ENCODE data around the gene GRK4.
"Not testable (repeated sequence)": the region's sequence is repeated elsewhere in the genome, so short reads cannot be mapped to it uniquely, and the experiment has no call there.

GRK4 gene

DNA sequence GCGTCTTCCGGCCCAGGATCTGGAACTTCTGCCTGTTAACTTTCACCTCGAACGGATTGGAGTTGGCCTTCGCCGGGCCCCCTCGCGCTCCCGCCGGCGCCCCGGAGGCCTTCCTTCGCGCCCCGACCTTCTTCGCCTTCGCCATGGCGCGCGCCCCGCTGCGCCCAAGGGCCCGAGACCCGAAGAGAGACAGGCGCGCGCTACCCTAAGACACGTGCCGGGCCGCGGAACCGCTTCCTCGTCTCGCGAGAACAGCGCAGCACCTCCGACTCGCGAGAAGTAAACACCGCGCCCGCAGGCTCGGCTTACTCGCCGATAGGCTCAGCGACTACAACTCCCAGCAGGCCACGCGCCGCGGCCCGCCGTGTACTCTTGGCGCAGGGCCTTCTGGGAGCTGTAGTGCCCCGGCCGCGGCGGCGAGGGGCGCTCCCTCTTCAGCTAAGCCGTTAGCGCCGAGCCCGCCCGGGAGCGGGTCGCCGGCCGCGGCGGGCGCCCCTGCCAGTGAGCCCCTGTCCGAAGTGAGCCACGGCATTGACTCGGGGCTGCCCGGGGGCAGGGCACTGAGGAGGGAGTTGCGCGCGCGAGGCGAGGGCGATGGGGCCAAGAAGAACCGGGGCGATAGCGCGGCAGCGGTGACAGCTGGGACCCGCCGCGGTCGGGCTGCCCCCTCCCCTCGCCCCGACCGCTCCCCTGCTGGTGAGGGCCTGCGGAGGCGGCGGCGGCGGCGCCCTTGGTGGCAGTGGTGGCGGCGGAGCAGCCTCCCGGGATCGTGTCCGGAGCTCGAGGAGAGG, at the start of gene GRK4, which contains the start of gene NOP14:
TSS of gene GRK4 (plus strand) at position 397 of the 791 bp plus-strand sequence. CDS start 500 bp downstream, outside the sequence.
TSS of gene NOP14 (minus strand) at position 232 of the 791 bp plus-strand sequence. CDS start at position 145, 87 bp downstream.
- peak; percentile 94 for DNase-seq (ENCODE audit: low read depth, low spot score)

DNA sequence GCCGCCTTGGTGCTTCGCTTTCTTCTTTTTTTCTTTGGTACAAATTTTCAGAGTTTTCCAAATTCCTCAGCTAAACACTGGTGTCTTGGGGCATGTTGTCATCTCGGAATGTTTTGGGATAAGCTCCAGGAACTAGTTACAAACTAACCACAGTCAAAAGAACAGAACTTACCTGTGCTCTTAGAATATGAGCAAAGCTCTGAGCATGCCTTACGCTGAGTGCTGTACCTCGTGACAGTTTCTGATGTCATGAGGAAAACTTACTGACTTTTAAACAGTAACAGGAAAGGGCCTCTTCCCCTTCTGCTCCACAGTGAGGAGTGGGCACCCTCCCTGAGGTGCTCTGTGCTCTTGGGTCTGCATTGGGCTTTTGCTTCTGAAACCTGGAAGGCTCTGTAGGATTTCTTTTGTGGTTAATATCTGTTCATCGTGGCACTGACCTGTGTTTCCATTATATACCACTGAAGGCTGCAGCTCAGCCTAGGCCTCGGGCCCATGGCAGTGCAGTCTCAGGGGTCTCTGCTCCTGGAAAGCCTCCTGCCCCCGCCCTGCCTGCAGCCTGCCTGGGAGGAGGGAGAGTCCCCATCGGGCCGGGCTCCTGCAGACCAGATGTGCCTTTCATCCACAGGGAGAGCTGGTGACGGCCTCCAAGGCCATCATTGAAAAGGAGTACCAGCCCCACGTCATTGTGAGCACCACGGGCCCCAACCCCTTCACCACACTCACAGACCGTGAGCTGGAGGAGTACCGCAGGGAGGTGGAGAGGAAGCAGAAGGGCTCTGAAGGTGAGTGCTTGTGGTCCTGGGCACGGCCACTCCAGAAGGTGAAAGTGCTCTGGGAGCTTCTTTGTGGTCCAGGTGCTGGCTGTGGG, 48.9 kb upstream of the GRK4 start:
- DNase-seq (ENCODE audit: low read depth, low spot score), result no peak

DNA sequence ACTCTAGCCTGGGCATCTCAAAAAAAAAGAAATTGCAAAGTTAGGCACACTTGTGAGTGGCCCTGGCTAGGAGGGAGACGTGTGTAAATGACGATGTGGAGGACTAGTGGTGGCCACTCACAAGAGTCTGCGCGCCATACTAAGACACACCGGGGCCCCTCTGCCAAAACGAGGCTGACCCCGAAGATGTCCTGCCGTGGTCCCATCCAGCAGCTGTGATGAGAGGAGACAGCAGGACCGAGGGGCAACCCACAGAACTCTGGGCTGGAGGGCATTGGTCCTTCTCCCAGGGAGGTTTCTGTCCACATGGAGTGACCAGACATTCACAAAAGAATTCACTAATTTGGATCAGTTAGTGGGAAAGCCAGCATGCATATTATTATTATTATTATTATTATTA, 47.6 kb upstream of the GRK4 start:
- DNase-seq (ENCODE audit: low read depth, low spot score), result no peak

DNA sequence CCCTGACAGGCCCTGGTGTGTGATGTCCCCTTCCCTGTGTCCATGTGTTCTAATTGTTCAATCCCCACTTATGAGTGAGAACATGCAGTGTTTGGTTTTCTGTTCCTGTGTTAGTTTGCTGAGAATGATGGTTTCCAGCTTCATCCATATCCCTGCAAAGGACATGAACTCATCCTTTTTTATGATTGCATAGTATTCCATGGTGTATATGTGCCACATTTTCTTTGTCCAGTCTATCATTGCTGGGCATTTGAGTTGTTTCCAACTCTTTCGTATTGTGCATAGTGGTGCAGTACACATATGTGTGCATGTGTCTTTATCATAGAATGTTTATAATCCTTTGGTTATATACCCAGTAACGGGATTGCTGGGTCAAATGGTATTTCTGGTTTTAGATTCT, 46.7 kb upstream of the GRK4 start:
- not testable (repeated sequence) for DNase-seq (ENCODE audit: low read depth, low spot score)

DNA sequence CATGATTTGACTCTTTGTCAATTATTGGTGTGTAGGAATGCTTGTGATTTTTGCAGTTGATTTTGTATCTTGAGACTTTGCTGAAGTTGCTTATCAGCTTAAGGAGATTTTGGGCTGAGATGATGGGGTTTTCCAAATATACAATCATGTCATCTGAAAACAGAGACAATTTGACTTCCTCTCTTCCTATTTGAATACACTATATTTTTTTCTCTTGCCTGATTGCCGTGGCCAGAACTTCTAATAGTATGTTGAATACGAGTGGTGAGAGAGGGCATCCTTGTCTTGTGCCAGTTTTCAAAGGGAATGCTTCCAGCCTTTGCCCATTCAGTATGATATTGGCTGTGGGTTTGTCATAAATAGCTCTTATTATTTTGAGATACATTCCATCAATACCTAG, 45.1 kb upstream of the GRK4 start:
- DNase-seq (ENCODE audit: low read depth, low spot score), result not testable (repeated sequence)

DNA sequence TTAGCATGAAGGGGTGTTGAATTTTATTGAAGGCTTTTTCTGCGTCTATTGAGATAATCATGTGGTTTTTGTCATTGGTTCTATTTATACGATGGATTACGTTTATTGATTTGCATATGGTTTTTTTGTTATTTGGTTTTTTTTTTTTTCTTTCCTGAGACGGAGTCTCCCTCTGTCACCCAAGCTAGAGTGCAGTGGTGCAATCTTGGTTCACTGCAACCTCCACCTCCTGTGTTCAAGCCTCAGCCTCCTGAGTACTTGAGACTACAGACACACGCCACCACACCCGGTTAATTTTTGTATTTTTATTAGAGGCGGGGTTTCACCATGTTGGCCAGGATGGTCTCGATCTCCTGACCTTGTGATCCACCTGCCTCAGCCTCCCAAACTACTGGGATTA, 44.7 kb upstream of the GRK4 start:
- DNase-seq (ENCODE audit: low read depth, low spot score), result not testable (repeated sequence)

DNA sequence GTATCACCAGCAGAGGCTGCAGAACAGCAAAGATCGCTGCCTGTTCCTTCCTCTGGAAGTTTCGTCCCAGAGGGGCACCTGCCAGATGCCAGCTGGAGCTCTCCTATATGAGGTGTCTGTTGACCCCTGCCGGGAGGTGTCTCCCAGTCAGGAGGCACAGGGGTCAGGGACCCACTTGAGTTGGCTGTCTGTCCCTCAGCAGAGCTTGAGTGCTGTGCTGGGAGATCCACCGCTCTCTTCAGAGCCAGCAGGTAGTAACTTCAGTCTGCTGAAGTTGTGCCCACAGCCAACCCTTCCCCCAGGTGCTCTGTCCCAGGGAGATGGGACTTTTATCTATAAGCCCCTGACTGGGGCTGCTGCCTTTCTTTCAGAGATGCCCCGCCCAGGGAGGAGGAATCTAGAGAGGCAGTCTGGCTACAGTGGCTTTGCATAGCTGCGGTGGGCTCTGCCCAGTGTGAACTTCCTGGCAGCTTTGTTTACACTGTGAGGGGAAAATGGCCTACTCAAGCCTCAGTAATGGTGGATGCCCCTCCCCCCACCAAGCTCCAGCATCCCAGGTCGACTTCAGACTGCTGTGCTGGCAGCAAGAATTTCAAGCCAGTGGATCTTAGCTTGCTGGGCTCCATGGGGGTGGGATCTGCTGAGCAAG, 40.8 kb upstream of the GRK4 start:
- peak; percentile 53 for DNase-seq (ENCODE audit: low read depth, low spot score)

DNA sequence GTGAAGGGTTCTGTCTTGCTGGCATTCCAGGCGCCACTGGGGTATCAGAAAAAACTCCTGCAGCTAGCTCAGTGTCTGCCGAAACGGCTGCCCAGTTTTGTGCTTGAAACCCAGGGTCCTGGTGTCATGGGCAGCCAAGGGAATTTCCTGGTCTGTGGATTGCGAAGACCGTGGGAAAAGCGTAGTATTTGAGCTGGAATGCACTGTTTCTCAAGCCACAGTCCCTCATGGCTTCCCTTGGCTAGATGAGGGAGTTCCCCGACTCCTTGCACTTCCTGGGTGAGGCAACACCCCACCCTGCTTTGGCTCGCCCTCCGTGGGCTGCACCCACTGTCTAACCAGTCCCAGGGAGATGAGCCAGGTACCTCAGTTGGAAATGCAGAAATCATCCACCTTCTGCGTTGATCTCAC, 40.2 kb upstream of the GRK4 start:
- peak; percentile 26 for DNase-seq (ENCODE audit: low read depth, low spot score)

DNA sequence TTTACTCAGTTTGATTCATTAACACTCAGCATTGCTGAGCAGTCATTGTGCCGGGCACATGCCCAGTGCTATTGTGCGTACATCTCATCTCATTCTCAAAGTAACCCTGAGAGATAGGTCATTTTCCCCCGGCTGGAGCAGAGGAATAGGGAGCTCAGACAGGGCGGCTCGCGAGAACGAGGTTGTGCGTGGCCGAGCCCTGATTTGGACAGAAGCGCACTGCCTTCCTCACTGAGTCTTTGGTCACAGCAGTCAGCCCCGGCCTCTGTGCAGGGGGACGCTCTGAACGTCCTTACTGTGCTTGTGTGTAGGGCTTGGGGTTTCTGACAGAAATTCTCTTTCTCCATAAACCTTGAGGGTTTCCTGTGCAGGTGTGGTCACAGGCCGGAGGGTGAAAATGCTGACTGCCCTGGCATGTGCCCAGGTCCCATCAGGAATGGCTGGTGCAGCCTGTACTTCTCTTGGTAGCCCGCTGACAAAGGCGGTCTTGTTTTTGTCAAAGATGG, 39.6 kb upstream of the GRK4 start:
- no peak for DNase-seq (ENCODE audit: low read depth, low spot score)

DNA sequence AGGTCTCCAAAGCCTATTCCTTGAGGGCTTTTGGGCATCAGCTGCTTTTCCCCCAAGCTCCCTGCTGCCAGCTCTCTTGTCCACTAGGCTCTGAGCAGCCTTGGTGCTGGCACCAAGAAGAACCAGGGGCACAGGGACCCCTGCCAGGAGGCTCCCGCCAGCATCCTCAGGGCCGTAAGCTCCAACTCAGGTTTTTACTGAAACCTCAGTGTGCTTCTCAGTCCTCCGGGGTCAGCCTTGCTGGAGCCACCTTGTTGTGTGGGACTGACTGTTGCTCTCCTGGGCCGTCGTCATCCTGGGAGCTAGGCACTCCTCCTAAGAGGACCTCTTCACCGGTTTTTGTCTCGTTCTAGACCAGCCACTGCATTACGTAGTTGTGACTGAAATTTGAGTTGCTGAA, 39.1 kb upstream of the GRK4 start:
- DNase-seq (ENCODE audit: low read depth, low spot score), result no peak

DNA sequence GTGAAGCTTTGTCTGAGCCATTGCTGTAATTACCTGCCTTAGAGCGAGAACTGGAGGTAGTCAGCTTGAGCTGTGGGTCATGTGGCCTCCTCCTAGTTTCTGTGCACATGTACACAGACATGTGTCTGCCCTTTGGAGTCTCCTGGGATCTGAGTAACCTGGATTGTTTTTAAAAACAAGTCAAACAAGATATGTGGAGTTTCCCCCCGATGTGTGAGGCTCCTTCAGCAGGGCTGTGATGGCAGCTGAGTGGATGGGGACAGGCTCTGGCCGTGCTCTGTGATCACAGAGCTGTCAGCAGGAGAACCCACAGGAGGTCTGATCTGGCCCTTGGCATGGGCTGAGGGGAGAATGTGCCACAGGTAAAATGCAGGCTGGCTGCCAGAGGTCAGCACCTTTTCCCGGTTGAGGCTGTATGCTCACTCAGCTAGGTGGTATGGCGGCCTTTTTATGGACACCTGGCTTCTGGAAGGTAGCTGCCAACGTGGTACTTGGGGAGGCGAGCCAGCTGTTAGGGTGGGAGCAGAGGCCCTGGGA, 38.5 kb upstream of the GRK4 start:
- DNase-seq (ENCODE audit: low read depth, low spot score), result no peak

DNA sequence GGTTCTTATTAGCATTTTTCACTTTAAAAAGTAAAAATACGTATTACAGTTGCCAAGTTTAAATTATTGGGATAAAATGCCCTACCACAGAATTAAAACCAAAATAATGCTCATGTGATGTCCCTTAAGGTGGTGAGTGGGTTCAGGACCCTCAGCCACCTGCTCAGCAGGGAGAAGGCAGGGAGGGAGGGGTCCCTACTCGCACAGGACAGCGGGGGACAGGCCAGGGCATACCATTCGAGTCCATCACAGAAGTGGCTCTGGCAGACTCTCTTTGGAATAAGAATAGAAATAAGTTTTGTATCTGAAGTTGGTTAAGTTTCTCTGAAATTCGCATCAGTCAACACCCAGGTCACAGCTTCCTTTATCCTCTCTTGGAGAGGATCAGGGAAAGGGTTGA, 37.9 kb upstream of the GRK4 start:
- DNase-seq (ENCODE audit: low read depth, low spot score), result no peak

DNA sequence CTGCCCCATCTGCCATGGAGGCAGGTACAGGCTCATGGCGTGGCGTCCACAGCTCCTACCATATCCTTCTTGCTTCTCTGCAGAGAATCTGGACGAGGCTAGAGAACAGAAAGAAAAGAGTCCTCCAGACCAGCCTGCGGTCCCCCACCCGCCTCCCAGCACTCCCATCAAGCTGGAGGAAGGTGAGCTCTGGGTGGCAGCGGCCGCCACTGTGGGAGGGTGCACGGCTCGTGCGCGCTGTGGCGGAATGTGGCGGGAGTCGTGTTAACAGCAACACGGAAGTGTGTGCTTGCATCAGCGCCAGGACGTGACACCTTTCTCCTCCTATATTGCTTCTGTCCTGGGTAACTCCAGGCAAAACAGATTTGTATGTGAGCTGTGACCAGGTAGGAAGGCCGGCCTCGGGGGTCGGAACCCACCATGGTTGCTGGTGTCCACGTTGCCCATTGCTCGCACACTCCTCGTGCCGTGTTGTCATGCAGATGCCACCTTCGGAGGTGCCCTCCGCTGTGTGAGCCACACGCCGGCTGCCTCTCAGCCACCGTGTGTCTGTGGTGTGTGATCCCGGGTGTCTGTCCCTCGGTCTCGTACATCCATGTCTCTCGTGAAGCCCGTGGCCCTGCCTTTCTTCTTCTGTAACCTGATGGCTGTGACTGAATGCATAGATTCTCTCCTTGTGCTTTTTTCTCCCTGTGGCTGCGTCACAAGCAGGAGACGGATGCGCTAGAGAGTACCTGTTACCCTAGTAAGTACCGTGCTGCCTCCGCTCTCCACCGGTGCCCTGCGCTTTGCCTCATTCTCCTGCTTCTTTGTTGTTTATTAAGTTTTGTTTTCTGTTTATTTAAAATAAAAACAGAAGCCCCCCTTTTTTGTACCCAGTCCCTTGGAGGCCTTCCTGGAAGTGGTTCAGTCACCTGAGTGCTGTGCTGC, 37.2 kb upstream of the GRK4 start:
- DNase-seq (ENCODE audit: low read depth, low spot score), result no peak

DNA sequence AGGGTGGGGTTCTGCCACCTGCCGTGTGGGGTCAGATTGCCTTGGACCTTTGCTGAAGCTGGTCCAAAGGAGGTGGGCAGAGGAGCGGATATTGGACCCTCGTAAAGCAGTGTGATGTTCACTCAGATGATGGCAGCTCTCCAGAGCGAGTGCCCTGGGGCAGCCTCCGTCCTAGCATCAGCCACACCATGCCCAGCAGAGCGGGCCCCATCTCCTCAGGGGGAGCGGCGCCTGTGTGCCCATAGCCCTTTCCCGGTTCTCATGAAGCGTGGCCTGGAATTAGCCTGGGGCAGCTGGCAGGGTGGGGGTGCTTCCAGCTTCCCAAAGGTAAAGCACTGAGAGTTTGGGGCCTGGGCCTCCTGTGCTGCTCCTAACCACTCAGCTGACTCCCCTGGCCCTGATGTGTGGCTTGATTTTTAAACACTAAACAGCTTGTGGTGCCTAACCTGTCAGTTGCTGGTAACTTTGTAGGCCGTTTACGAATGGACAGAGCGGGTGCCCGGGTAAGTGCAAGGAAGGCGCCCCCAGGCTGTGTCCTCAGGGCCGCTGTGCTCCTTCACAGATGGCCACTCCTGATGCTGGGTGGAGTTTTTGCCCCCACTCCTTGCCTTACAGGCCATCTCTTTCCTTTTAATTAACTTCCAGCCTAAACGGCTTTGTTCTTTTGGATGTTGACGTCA, 36.2 kb upstream of the GRK4 start:
- DNase-seq (ENCODE audit: low read depth, low spot score), result no peak

DNA sequence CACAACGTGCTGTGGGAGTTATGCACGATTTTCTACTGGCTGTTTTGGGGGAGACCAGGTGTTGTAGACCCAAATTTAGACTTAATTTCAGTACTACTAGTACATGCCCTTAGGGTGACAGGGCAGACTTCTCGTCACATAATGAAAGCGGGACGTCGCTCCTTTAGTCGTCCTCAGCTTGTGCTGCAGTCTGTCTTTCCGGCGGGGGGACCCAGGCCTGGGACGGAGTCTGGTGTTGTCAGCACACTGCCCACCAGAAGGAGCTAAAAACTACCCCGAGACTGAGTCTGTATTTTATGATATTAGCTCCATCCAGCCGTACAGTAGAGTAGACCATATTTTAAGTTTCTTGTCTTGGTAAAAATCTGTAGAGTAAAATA, 35.7 kb upstream of the GRK4 start:
- DNase-seq (ENCODE audit: low read depth, low spot score), result no peak

DNA sequence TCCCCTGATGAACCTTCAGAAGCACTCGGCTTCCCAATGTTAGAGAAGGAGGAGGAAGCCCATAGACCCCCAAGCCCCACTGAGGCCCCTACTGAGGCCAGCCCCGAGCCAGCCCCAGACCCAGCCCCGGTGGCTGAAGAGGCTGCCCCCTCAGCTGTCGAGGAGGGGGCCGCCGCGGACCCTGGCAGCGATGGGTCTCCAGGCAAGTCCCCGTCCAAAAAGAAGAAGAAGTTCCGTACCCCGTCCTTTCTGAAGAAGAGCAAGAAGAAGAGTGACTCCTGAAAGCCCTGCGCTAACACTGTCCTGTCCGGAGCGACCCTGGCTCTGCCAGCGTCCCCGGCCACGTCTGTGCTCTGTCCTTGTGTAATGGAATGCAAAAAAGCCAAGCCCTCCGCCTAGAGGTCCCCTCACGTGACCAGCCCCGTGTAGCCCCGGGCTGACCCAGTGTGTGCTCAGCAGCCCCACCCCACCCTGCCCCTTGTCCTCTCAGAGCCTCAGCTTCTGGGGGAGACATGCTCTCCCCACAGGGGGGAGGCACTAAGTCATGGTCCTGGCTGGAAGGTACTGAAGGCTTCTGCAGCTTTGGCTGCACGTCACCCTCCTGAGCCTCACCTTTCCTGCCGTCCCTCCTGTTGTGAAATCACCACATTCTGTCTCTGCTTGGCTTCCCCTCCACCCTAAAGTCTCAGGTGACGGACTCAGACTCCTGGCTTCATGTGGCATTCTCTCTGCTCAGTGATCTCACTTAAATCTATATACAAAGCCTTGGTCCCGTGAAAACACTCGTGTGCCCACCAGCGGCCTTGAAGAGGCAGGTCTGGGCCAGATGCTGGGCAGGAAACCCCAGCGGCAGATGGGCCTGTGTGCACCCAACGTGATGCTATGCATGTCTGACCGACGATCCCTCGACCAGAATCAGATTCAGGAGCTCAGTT, 34.9 kb upstream of the GRK4 start:
- no peak for DNase-seq (ENCODE audit: low read depth, low spot score)

DNA sequence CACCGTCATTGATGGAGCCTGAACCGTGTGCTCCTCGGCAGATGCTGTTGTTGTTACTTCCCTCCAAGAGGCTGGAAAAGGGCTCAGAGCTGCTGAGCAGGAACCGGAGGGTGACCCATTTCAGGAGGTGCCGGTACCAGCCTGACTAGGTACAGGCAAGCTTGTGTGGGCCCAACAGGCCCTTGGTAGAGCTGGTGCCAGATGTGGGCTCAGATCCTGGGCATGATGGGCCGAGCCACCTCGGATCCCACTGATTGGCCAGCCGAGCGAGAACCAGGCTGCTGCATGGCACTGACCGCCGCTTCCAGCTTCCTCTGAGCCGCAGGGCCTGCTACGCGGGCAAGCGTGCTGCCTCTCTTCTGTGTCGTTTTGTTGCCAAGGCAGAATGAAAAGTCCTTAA, 33.9 kb upstream of the GRK4 start:
- DNase-seq (ENCODE audit: low read depth, low spot score), result no peak

DNA sequence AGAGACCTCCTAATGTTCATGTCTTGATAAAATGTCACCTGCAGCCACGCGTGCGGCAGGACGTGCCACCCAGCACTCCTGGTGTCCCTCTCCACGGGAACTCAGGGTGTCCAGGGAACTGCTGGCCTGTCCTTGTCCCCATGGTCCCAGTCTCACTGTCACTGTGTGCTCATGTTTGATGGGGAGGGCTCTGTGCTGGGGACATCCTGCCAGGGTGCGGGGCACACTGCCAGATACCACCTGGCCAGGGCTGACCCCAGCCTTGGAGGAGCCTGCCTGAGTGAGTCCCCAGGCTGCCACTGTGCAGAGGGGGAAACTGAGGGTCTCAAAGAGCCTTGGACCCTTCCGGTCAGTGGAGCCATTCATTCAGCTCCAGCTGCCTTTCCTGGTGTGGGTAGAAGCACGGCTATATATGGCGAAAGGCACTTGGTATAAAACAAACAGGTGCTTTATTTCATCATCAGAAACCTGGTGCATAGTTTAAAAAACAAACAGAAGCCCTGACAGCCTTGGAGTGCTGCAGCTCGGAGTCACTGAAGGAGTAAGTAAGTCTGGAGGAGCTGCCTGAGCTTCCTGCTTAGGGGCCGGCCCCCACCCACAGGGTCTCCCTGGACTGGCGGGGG, 33.1 kb upstream of the GRK4 start:
- DNase-seq (ENCODE audit: low read depth, low spot score), result no peak
